ENCODE data around the gene MEST. TPM values are rescaled to one million over a fixed set of nuclear protein-coding genes. Genes with fewer than 3 reads are reported as not detected.
A peak's percentile ranks its signal among the peaks of the same experiment; 100 is the strongest.

Gene MEST
- total RNA-seq, 1 donor from 2014 or later, result 57.5 TPM

DNA sequence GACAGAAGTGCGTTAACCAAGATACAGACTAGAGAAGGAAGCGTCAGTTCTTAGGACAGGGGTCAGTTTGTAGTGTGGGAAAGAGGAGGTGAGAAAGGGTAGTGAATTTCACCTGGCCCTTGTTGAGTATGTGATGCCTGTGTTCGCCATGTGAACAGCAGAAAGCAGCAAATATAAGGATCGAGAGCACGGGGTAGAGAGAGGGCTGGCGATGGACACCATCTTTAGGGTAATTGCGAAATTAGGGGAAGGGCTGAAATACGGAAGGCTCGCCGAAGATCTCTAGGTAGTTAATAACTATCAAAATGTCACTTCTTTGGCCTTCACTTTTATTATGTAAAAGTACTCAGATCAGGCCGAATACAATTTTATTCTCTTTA, 6.2 kb upstream of the MEST start:
- Histone ChIP-seq H3K27me3 (peaks cover 4% of the 10 kb centered on the region), H3K4me1 (peaks cover 32% of the 10 kb centered on the region), H3K36me3 (no peaks in the 10 kb centered on the region), H3K9me3 (no peaks in the 10 kb centered on the region), H3K27ac (no peak overlapping the region), H3K4me3 (peak overlapping the region; percentile 63)
- DNase-seq (no peak), ATAC-seq (no peak)
- TF ChIP-seq, protein P1, sequence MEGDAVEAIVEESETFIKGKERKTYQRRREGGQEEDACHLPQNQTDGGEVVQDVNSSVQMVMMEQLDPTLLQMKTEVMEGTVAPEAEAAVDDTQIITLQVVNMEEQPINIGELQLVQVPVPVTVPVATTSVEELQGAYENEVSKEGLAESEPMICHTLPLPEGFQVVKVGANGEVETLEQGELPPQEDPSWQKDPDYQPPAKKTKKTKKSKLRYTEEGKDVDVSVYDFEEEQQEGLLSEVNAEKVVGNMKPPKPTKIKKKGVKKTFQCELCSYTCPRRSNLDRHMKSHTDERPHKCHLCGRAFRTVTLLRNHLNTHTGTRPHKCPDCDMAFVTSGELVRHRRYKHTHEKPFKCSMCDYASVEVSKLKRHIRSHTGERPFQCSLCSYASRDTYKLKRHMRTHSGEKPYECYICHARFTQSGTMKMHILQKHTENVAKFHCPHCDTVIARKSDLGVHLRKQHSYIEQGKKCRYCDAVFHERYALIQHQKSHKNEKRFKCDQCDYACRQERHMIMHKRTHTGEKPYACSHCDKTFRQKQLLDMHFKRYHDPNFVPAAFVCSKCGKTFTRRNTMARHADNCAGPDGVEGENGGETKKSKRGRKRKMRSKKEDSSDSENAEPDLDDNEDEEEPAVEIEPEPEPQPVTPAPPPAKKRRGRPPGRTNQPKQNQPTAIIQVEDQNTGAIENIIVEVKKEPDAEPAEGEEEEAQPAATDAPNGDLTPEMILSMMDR (IDR thresholded peaks at IDR 0.05), result no peak
- intact Hi-C loops (cut with DNase I), result no loop called here

DNA sequence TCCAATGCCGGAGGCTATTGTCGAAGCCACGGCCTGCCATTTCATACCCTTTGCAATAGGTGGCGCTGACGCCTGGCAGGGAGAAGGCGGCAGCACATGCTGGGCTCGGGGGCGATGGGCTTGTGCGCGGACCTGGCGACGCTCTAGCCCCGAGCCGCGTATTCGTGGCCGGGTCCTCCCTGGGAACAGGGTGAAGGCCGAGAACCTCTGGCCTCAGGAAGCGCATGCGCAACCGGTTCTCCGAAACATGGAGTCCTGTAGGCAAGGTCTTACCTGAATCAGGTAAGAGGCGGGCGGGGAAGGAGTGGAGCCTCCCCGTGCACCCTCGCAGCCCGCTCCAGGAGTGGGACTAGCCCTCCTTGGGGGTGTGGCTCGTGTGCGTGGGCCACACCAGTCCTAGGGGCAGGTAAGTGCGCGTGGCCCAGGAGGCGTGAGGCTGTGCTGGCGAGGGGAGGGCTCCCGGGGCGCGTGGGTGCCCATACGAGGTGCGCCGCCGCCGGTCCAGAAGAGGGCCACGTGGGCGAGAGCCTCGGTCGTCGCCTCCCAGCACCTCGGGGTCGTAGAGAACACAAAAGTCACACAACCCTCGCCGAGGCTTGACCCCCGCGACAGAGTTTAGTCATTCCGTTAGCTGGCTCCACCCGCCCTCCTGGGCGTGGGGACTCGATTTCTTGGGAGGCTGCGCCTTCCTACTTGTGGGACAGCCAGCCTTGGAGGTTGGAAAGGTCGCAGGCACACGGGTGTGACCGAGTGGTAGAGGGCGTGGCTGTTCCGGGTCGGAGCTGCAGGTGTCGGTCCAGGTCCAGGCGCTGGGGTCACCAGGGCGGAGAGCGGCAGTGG, 5.6 kb upstream of the MEST start:
- intact Hi-C loops (cut with DNase I), result no loop called here
- H3K9me3 ChIP-seq, result no peaks in the 10 kb centered on the region
- H3K27ac ChIP-seq, result no peak overlapping the region

GRCh38 chr7:130486954-130487436, 4.9 kb upstream of the MEST start:
- Histone ChIP-seq H3K9me3 (no peaks in the 10 kb centered on the region), H3K4me3 (peak overlapping the region; percentile 63), H3K27me3 (peaks cover 4% of the 10 kb centered on the region), H3K4me1 (peaks cover 39% of the 10 kb centered on the region), H3K27ac (no peak overlapping the region), H3K36me3 (no peaks in the 10 kb centered on the region)
- DNase-seq (no peak), ATAC-seq (no peak)
- TF ChIP-seq, protein P1 (IDR thresholded peaks at IDR 0.05), result no peak
- intact Hi-C loops (cut with DNase I), result no loop called here

More for the DNA sequence above, 5.6 kb upstream of the MEST start:
- peak; percentile 96 for ATAC-seq
- H3K36me3 ChIP-seq, result no peaks in the 10 kb centered on the region
- DNase-seq, result peak; percentile 95
- peaks cover 4% of the 10 kb centered on the region for H3K27me3 ChIP-seq
- H3K4me3 ChIP-seq, result peak overlapping the region; percentile 63
- peaks cover 36% of the 10 kb centered on the region for H3K4me1 ChIP-seq
- TF ChIP-seq, protein P1 (IDR thresholded peaks at IDR 0.05), result peak; percentile 81

DNA sequence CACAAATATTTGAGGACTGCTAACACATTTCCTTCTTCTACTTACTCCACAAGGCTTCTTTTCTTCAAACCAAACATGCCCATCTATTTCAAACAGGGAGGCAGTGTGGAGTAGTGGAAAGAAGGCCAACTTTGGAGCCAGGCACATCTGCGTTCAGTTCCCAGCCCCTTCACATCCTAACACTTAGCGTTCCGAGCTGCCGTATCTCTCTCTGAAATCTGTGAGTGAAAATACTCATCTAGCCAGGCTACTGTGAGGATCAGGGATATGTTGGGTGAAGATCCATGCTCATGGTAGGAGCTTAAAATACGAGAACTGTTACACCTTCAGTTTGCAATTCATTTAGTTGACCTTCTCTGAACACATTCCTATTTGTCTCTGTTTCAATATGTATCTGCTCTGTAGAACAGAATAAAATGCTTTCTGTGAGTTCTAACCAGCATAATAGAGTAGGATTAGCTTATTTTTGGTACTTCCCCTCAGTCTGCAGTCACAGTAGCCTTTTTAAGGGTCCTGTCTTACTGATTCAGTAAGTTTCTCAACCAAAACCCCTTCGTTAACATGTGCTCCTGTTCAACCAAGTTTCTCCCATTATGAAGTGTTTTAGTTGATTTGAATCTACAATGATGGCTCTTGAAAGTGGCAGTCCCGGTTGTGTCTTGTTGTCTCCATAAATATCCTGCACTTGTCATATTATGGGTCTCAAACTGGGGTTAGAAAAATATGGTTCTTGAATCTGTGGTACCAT, 3.3 kb upstream of the MEST start:
- H3K36me3 ChIP-seq, result no peaks in the 10 kb centered on the region
- H3K4me3 ChIP-seq, result no peak overlapping the region
- no peaks in the 10 kb centered on the region for H3K9me3 ChIP-seq
- ATAC-seq, result no peak
- H3K4me1 ChIP-seq, result peaks cover 39% of the 10 kb centered on the region
- H3K27me3 ChIP-seq, result peaks cover 3% of the 10 kb centered on the region
- H3K27ac ChIP-seq, result no peak overlapping the region
- intact Hi-C loops (cut with DNase I), result no loop called here
- no peak for DNase-seq
- TF ChIP-seq, protein P1 (IDR thresholded peaks at IDR 0.05), result no peak

DNA sequence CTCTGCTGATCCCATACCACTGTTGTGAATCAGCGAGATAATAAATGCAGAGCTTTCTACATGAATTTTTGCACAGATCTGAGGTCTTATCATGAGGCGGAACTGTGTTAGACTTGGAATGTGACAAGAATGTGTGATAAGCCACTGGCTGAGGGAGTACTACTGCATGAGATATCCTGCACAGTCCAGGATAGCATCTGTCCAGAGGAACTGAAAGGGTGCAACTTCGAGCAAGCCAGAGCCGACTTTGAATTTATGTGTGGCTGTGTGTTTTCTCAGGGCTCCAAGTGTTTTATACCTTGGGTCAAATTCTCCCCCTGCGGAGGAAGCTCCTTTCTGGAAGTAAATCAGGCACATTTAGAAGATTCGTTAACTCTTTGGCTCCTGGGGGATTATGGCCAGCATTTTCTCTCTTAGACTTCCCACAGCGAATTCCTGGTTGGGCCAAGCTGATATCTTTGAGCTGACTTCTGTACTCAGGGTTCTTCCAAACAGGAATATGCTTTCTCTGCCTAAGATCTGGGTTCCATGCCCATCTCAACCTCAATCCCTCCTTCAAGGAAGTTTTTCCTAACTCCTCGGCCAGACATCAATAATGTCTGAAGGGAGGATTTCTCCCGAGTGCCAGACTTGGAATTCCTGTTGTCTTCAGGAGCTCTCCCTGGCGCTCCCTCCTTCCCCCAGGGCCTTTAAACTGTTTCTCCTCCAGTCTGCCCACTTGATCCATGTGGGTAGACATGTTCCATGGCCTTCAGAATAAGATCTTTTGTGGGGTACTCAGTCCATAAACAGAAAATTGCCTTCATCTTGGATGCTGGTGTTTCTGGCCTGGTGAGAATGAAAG, 2.5 kb upstream of the MEST start:
- intact Hi-C loops (cut with DNase I), result no loop called here
- no peaks in the 10 kb centered on the region for H3K9me3 ChIP-seq
- TF ChIP-seq, protein P1 (IDR thresholded peaks at IDR 0.05), result no peak
- H3K36me3 ChIP-seq, result no peaks in the 10 kb centered on the region
- peak overlapping the region; percentile 36 for H3K27ac ChIP-seq
- DNase-seq (no peak), ATAC-seq (no peak)
- peaks cover 39% of the 10 kb centered on the region for H3K4me1 ChIP-seq
- H3K4me3 ChIP-seq, result no peak overlapping the region
- no peaks in the 10 kb centered on the region for H3K27me3 ChIP-seq
